Testis (tissue), 3 donors: ENCODE results near the gene COBL. TPM values are rescaled to one million over a fixed set of nuclear protein-coding genes. Genes with fewer than 3 reads are reported as not detected.
A peak's percentile ranks its signal among the peaks of the same experiment; 100 is the strongest.

Experiments
- DNase-seq: peaks from one replicate; pipeline ENCODE4 v3.0.0-alpha.2; 2019
- H3K27ac ChIP-seq, 2 donors: fragments of 200-600 bp; sonication (generic); one replicate each; pipeline ENCODE4 v1.5.1; 2019
- H3K27me3 ChIP-seq: fragments of 200-600 bp; sonication (generic); one replicate; pipeline ENCODE4 v1.5.1; 2019
- H3K36me3 ChIP-seq: fragments of 200-600 bp; sonication (generic); one replicate; pipeline ENCODE4 v1.5.1; 2017; ENCODE audit warnings: low read depth; ENCODE audit errors: missing control alignments
- H3K4me1 ChIP-seq: fragments of 200-600 bp; sonication (generic); one replicate; pipeline ENCODE4 v1.5.1; 2019
- H3K4me3 ChIP-seq, 2 donors: fragments of 200-600 bp; sonication (generic); one replicate each; pipeline ENCODE4 v1.5.1; 2017 to 2019
- H3K9me3 ChIP-seq: fragments of 200-600 bp; sonication (generic); one replicate; pipeline ENCODE4 v1.5.1; 2017
- POLR2A ChIP-seq: fragments of 450-650 bp; IDR thresholded peaks from one replicate; pipeline ENCODE4 v1.6.1; 2017; ENCODE audit warnings: antibody characterized with exemption, mild to moderate bottlenecking, moderate library complexity
- WGBS, 2 donors: methylation state at CpG; one replicate each; pipeline ENCODE4 v1.1.5; 2018; 5-methylcytosine and 5-hydroxymethylcytosine counted together
- intact Hi-C: fragments of 100-400 bp; cut with DNase I; formaldehyde crosslinking; loops from one replicate; pipeline ENCODE4 v1.15.1; 2023; ENCODE audit warnings: low total_unique reads
- polyA plus RNA-seq: library from polyadenylated mRNA; stranded (reverse); fragments of 350-450 nt; fragmentation: Illumina TruSeq; extraction: RNeasy Lipid Tissue Mini Kit (QIAGEN cat#74804); gene quantifications from one replicate; pipeline ENCODE4 v1.2.3, GENCODE V29; 2014; ENCODE audit warnings: low read depth, low replicate concordance; ENCODE audit not compliant: insufficient read depth
- total RNA-seq, 2 donors: library from RNA; depleted of rRNA; stranded (reverse); fragments of >200 nt; gene quantifications; one replicate each; pipeline ENCODE4 v1.2.3, GENCODE V29; 2016
- TF ChIP-seq, protein P1 (sequence below), 3 experiments: fragments of 450-650 bp in 2 of 3; fragments of 200-600 bp in 1 of 3; sonication (generic) in 1 of 3; IDR thresholded peaks; one replicate each; pipeline ENCODE4 v1.5.1; 2016 to 2019; ENCODE audit warnings: antibody characterized with exemption in 3 of 3, mild to moderate bottlenecking in 2 of 3, moderate library complexity in 1 of 3

COBL gene
- total and polyA plus RNA-seq, 3 donors from 2014 or later = 9.2 to 14.8 (median 12.3) TPM

DNA sequence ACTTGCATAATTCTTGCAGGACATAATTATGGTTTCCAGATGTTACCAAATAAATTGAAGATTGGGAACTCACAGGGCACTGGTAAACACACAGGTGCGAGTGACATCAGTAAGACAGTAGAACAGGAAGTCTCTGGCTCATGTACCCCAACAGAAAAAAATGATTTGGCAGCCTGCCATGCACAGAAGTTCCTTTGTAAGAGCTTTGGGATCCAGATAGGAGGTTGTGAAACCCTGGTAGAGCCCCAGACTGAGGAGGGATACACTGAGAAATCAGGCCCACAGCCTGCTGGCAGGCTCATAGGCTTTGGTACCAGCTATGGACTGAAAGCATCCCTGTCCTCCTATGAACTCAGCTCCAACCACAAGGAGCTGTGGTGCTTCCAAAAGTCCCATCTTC lies 118.0 kb downstream of the COBL start:
- 80 to 81% methylated on average over 1 of the region's 1 CpG for WGBS, 2 donors
- Histone ChIP-seq H3K4me3 (no peak overlapping the region), H3K4me1 (no peaks in the 10 kb centered on the region), H3K27ac (no peak overlapping the region), H3K9me3 (no peaks in the 10 kb centered on the region), H3K36me3 (no peaks in the 10 kb centered on the region), H3K27me3 (no peaks in the 10 kb centered on the region)
- TF ChIP-seq, protein P1, sequence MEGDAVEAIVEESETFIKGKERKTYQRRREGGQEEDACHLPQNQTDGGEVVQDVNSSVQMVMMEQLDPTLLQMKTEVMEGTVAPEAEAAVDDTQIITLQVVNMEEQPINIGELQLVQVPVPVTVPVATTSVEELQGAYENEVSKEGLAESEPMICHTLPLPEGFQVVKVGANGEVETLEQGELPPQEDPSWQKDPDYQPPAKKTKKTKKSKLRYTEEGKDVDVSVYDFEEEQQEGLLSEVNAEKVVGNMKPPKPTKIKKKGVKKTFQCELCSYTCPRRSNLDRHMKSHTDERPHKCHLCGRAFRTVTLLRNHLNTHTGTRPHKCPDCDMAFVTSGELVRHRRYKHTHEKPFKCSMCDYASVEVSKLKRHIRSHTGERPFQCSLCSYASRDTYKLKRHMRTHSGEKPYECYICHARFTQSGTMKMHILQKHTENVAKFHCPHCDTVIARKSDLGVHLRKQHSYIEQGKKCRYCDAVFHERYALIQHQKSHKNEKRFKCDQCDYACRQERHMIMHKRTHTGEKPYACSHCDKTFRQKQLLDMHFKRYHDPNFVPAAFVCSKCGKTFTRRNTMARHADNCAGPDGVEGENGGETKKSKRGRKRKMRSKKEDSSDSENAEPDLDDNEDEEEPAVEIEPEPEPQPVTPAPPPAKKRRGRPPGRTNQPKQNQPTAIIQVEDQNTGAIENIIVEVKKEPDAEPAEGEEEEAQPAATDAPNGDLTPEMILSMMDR (IDR thresholded peaks at IDR 0.05) = no peak
- no peak for TF ChIP-seq POLR2A
- DNase-seq = no peak
- intact Hi-C loops = no loop called here

DNA sequence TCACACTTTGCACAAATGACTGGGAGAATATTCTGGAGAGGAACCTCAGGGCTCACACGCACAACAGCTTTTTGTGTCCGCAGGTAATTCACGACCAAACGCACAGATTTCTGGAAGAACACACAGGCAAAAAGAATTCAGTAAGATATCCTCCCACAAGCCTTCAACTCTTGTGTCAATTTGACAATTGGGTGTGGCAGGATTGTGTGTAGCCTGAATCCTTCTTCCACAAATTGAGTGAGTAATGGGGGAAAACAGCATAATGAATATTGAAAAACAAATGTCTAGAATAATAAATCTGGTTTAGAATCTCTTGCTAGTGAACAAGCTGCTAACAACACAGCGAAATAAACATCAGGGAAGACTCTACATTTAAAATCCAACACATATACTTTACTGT lies 125.6 kb downstream of the COBL start:
- H3K36me3 ChIP-seq = no peaks in the 10 kb centered on the region
- no peak for DNase-seq
- H3K9me3 ChIP-seq = no peaks in the 10 kb centered on the region
- H3K4me1 ChIP-seq = peaks cover 5% of the 10 kb centered on the region
- WGBS, 2 donors = 87 to 91% methylated on average over 5 of the region's 5 CpGs
- TF ChIP-seq, protein P1 (IDR thresholded peaks at IDR 0.05) = no peak
- TF ChIP-seq POLR2A = no peak
- H3K27ac ChIP-seq = no peak overlapping the region
- intact Hi-C loops = no loop called here
- H3K4me3 ChIP-seq = no peak overlapping the region
- H3K27me3 ChIP-seq = no peaks in the 10 kb centered on the region

DNA sequence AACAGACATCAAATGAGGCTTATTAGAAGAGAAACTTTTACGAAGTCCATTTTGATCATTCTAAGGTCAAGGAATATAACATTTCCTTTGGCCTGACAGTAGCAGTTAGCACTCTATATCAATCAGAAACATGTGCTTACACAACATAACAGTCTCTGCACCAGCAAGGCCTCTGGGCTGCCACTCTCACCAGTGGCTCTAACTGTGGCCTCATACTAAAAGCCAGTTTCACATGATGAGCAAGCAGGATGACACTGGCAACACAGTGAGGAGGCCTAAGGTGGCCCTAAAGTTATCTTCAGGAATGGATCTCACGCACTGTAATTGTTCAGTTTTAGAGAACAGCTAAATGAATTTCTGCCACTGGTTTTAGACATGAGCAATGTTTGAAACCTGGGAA lies 126.8 kb downstream of the COBL start:
- 49 to 74% methylated on average over 2 of the region's 2 CpGs for WGBS, 2 donors
- no peak for TF ChIP-seq POLR2A
- TF ChIP-seq, protein P1 (IDR thresholded peaks at IDR 0.05) = no peak
- Histone ChIP-seq H3K4me3 (no peak overlapping the region), H3K36me3 (no peaks in the 10 kb centered on the region), H3K27me3 (no peaks in the 10 kb centered on the region), H3K9me3 (no peaks in the 10 kb centered on the region), H3K4me1 (peaks cover 5% of the 10 kb centered on the region), H3K27ac (no peak overlapping the region)
- intact Hi-C loops = no loop called here
- no peak for DNase-seq

DNA sequence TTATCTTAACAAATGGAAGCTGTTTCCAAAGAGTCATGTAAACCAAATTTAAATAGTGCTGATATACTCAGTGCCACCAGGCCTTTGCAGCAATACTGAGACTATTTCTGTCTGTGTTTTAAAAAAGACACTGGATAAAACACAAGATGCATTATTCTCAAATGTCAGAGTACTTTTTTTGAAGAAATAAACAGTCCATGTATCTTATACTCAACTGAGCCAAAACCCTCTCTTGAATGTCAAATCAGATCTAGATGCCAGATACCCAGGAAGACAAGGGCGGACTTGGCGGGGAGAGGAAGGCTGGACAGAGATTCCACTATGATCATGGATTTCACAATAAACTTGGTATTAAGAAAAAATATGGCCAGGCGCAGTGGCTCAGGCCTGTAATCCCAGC lies 127.6 kb downstream of the COBL start:
- no peaks in the 10 kb centered on the region for H3K27me3 ChIP-seq
- peaks cover 5% of the 10 kb centered on the region for H3K4me1 ChIP-seq
- no peaks in the 10 kb centered on the region for H3K9me3 ChIP-seq
- DNase-seq = no peak
- TF ChIP-seq, protein P1 (IDR thresholded peaks at IDR 0.05) = no peak
- no peak for TF ChIP-seq POLR2A
- H3K27ac ChIP-seq = no peak overlapping the region
- intact Hi-C loops = no loop called here
- WGBS, 2 donors = 83 to 98% methylated on average over 3 of the region's 3 CpGs
- H3K4me3 ChIP-seq = no peak overlapping the region
- H3K36me3 ChIP-seq = no peaks in the 10 kb centered on the region

DNA sequence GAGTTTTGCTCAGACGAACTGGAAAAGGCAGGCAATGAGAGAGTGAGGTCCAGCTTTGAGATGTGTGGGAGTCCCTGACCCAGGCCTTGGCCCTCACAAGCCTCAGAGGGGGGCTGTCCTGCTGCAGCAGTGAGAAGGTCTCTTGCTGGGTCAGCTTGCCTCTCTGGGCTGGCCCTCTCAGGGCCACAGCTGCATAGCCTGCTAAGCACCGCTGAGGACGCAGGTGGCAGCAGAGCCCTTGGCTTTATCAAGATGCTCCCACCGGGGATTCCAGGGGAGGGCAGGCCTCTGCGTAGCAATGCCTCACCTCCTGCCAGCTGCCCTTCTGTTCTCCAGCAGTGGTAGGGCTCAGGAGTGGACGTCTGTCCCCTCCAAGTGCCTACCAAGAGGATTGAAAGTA lies 128.7 kb downstream of the COBL start:
- TF ChIP-seq, protein P1 (IDR thresholded peaks at IDR 0.05) = no peak
- TF ChIP-seq POLR2A = no peak
- 34 to 53% methylated on average over 3 to 6 of the region's 6 CpGs for WGBS, 2 donors
- Histone ChIP-seq H3K27ac (no peak overlapping the region), H3K36me3 (no peaks in the 10 kb centered on the region), H3K4me1 (peaks cover 5% of the 10 kb centered on the region), H3K4me3 (no peak overlapping the region), H3K27me3 (no peaks in the 10 kb centered on the region), H3K9me3 (no peaks in the 10 kb centered on the region)
- peak; percentile 38 for DNase-seq
- intact Hi-C loops = no loop called here
